OCI-LY1 (cell line): ENCODE results near the gene PRELID2.

Source experiments
- EZH2 ChIP-seq: fragments of 200-600 bp; sonication (generic), shearing (Covaris generic); IDR thresholded peaks from 2 replicates; pipeline ENCODE4 v1.8.0; 2017; ENCODE audit warnings: borderline replicate concordance, mixed run types, mild to moderate bottlenecking, antibody characterized with exemption, low read length, moderate library complexity, mixed read lengths
- TF ChIP-seq, protein P1 (sequence below): fragments of 200-600 bp; sonication (generic), shearing (Covaris generic); IDR thresholded peaks from 2 replicates; pipeline ENCODE4 v1.5.1; 2017; ENCODE audit warnings: mild to moderate bottlenecking, antibody characterized with exemption, low read length, moderate library complexity, mixed read lengths

DNA sequence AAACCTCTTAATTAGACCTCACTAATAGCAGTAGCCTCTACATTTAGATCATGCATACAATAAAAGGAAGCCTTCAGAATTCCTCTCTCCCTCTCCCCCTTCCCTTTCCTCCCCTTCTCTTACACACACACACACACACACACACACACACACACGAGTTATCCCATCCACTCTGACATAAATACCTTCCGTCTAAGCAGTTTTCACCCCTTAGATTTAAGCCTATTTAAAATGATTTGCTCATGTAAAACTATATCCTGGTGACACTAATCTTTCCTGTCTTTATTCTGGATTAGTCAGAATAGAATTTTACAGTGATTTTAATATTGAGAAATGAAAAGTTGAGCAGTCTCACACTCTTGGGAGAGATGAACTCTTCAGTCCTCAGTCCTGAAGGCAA lies 35.0 kb downstream of the PRELID2 start:
- TF ChIP-seq, protein P1, sequence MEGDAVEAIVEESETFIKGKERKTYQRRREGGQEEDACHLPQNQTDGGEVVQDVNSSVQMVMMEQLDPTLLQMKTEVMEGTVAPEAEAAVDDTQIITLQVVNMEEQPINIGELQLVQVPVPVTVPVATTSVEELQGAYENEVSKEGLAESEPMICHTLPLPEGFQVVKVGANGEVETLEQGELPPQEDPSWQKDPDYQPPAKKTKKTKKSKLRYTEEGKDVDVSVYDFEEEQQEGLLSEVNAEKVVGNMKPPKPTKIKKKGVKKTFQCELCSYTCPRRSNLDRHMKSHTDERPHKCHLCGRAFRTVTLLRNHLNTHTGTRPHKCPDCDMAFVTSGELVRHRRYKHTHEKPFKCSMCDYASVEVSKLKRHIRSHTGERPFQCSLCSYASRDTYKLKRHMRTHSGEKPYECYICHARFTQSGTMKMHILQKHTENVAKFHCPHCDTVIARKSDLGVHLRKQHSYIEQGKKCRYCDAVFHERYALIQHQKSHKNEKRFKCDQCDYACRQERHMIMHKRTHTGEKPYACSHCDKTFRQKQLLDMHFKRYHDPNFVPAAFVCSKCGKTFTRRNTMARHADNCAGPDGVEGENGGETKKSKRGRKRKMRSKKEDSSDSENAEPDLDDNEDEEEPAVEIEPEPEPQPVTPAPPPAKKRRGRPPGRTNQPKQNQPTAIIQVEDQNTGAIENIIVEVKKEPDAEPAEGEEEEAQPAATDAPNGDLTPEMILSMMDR: no peak
- no peak for TF ChIP-seq EZH2
